Endodermal cell (in vitro differentiated cells): ENCODE data around the gene TTF2. TPM values are rescaled to one million over a fixed set of nuclear protein-coding genes. Genes with fewer than 3 reads are reported as not detected.

Experiments used
- DNase-seq: peaks from one replicate; pipeline ENCODE4 v3.0.0-alpha.2; 2017
- H3K27ac ChIP-seq: 2 replicates; pipeline ENCODE4 v1.5.1; 2013; ENCODE audit warnings: mild to moderate bottlenecking, low read depth, low read length, moderate library complexity
- H3K27me3 ChIP-seq: 2 replicates; pipeline ENCODE4 v1.6.1; 2013; ENCODE audit warnings: mild to moderate bottlenecking, low read length, moderate library complexity; ENCODE audit not compliant: insufficient read depth, control insufficient read depth, poor library complexity, severe bottlenecking
- H3K36me3 ChIP-seq: 2 replicates; pipeline ENCODE4 v1.7.0; 2013; ENCODE audit warnings: mild to moderate bottlenecking, low read length, moderate library complexity; ENCODE audit not compliant: control insufficient read depth, insufficient read depth
- H3K4me1 ChIP-seq: one replicate; pipeline ENCODE4 v1.7.0; 2013; ENCODE audit warnings: low read length; ENCODE audit not compliant: control insufficient read depth, insufficient read depth
- H3K4me3 ChIP-seq: 2 replicates; pipeline ENCODE4 v1.5.1; 2013; ENCODE audit warnings: mild to moderate bottlenecking, low read length, moderate library complexity
- H3K9ac ChIP-seq: 2 replicates; pipeline ENCODE4 v1.6.1; 2013; ENCODE audit warnings: mild to moderate bottlenecking, low read length, moderate library complexity; ENCODE audit not compliant: poor library complexity, severe bottlenecking; ENCODE audit errors: extremely low read depth
- H3K9me3 ChIP-seq: 2 replicates; pipeline ENCODE4 v1.6.1; 2013; ENCODE audit warnings: mild to moderate bottlenecking, low read length, moderate library complexity; ENCODE audit not compliant: control insufficient read depth
- H3K27ac Mint-ChIP-seq: 2 replicates; pipeline ENCODE4 v1.8.0; 2020; ENCODE audit warnings: mixed read lengths
- H3K27me3 Mint-ChIP-seq: 2 replicates; pipeline ENCODE4 v1.8.0; 2021; ENCODE audit warnings: mild to moderate bottlenecking, mixed read lengths; ENCODE audit not compliant: insufficient read depth
- H3K36me3 Mint-ChIP-seq: 2 replicates; pipeline ENCODE4 v1.8.0; 2020; ENCODE audit warnings: low read depth, mixed read lengths
- H3K4me1 Mint-ChIP-seq: 2 replicates; pipeline ENCODE4 v1.8.0; 2020; ENCODE audit warnings: mixed read lengths
- H3K4me3 Mint-ChIP-seq: 2 replicates; pipeline ENCODE4 v1.8.0; 2020; ENCODE audit warnings: mild to moderate bottlenecking, moderate library complexity, mixed read lengths
- H3K9me3 Mint-ChIP-seq: 2 replicates; pipeline ENCODE4 v1.8.0; 2020; ENCODE audit warnings: mild to moderate bottlenecking, mixed read lengths
- CTCF ChIP-seq: fragments of 200-600 bp; sonication (generic); conservative IDR thresholded peaks from 2 replicates; pipeline ENCODE4 v1.5.0; 2021; ENCODE audit warnings: antibody characterized with exemption, mild to moderate bottlenecking
- WGBS, 2 experiments: methylation state at CpG; one replicate each; pipeline versions ENCODE4 v1.1.5 to v1.1.7; 2013; ENCODE audit warnings: missing lambda C conversion rate in 2 of 2, mixed read lengths in 1 of 2; ENCODE audit not compliant: insufficient coverage in 1 of 2, insufficient read length in 1 of 2; 5-methylcytosine and 5-hydroxymethylcytosine counted together
- total RNA-seq, 2 donors: library from RNA; stranded (reverse); fragmentation: NEBNext Ultra II Directional in 1 of 2; extraction: Animal tissue kit (Norgen Biotek cat#: 25700) in 1 of 2; gene quantifications; 2 replicates in 1 of 2; 3 replicates in 1 of 2; pipeline ENCODE4 v1.2.1, GENCODE V29; 2021

TTF2 gene
- total RNA-seq, 2 donors from 2014 or later = 70.9 to 71.9 TPM

GRCh38 chr1:117076648-117077047 is 16.5 kb downstream of the TTF2 start:
- Histone ChIP-seq H3K4me1 (no peaks in the 10 kb centered on the region), H3K27me3 (no peaks in the 10 kb centered on the region), H3K27ac (no peak overlapping the region), H3K9me3 (no peaks in the 10 kb centered on the region), H3K4me3 (no peak overlapping the region), H3K9ac (no peak overlapping the region), H3K36me3 (peaks cover 64% of the 10 kb centered on the region)
- no peak for DNase-seq
- TF ChIP-seq CTCF = no peak
- 95 to 96% methylated on average over 3 to 5 of the region's 5 CpGs for WGBS, 2 experiments
- peaks cover 6% of the 10 kb centered on the region for H3K4me1 Mint-ChIP-seq
- H3K27me3 Mint-ChIP-seq = no peaks in the 10 kb centered on the region
- peaks cover 50% of the 10 kb centered on the region for H3K36me3 Mint-ChIP-seq
- no peak overlapping the region for H3K27ac Mint-ChIP-seq
- H3K4me3 Mint-ChIP-seq = no peak overlapping the region
- H3K9me3 Mint-ChIP-seq = no peaks in the 10 kb centered on the region

DNA sequence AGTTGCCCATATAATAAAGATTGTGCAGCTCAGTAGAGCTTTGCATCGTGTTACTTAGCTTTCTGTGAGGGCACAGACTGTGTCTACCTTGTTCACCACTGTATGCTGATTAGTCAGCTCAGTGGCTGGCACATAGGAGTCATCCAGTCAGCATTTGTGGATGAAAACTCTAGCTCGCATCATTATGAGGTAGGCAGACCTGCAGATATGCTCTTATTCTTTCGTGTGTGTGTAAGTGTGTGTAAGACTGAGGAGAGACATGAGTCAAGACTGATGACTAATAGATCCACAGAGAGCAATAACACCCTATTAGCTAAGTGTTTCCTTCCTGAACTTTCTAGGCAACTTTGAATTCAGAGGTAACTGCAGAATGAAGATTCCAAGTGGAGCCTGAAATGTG is 17.1 kb downstream of the TTF2 start:
- no peak for TF ChIP-seq CTCF
- H3K27ac Mint-ChIP-seq = no peak overlapping the region
- H3K9me3 ChIP-seq = no peaks in the 10 kb centered on the region
- no peak overlapping the region for H3K9ac ChIP-seq
- no peaks in the 10 kb centered on the region for H3K27me3 ChIP-seq
- WGBS, 2 experiments = 86 to 96% methylated on average over 2 to 3 of the region's 3 CpGs
- no peaks in the 10 kb centered on the region for H3K9me3 Mint-ChIP-seq
- DNase-seq = no peak
- H3K27ac ChIP-seq = no peak overlapping the region
- H3K4me3 Mint-ChIP-seq = no peak overlapping the region
- H3K4me1 Mint-ChIP-seq = peaks cover 6% of the 10 kb centered on the region
- no peak overlapping the region for H3K4me3 ChIP-seq
- no peaks in the 10 kb centered on the region for H3K27me3 Mint-ChIP-seq
- peaks cover 70% of the 10 kb centered on the region for H3K36me3 ChIP-seq
- H3K4me1 ChIP-seq = no peaks in the 10 kb centered on the region
- peaks cover 53% of the 10 kb centered on the region for H3K36me3 Mint-ChIP-seq

- peaks cover 74% of the 10 kb centered on the region for H3K36me3 ChIP-seq
- no peak for DNase-seq
- Mint-ChIP-seq H3K27me3 (no peaks in the 10 kb centered on the region), H3K4me3 (no peak overlapping the region), H3K4me1 (peaks cover 6% of the 10 kb centered on the region), H3K9me3 (no peaks in the 10 kb centered on the region), H3K36me3 (peaks cover 69% of the 10 kb centered on the region), H3K27ac (no peak overlapping the region)
- no peak for TF ChIP-seq CTCF
- no peak overlapping the region for H3K4me3 ChIP-seq
- no peaks in the 10 kb centered on the region for H3K4me1 ChIP-seq
- no peak overlapping the region for H3K27ac ChIP-seq
- H3K27me3 ChIP-seq = no peaks in the 10 kb centered on the region
- WGBS, 2 experiments = 98% methylated on average over 6 of the region's 6 CpGs; no CpG with 5 or more reads in 1 of the 2 experiments
- no peaks in the 10 kb centered on the region for H3K9me3 ChIP-seq
- no peak overlapping the region for H3K9ac ChIP-seq
These were observed 19.6 kb downstream of the TTF2 start for GRCh38 chr1:117079737-117080136.
